Body of pancreas (tissue), 4 donors: ENCODE measurements around the gene TSPYL1.

Source experiments
- CTCF ChIP-seq, 7 experiments: fragments of 450-650 bp in 4 of 7; fragments of 200-600 bp in 3 of 7; sonication (generic) in 3 of 7; IDR thresholded peaks; one replicate each; pipeline ENCODE4 v1.5.1; 2016 to 2019; ENCODE audit warnings: antibody characterized with exemption in 7 of 7
- POLR2A ChIP-seq, 3 donors: fragments of 450-650 bp; IDR thresholded peaks; one replicate each; pipeline ENCODE4 v1.6.1; 2016; ENCODE audit warnings: antibody characterized with exemption in 3 of 3, mild to moderate bottlenecking in 2 of 3

DNA sequence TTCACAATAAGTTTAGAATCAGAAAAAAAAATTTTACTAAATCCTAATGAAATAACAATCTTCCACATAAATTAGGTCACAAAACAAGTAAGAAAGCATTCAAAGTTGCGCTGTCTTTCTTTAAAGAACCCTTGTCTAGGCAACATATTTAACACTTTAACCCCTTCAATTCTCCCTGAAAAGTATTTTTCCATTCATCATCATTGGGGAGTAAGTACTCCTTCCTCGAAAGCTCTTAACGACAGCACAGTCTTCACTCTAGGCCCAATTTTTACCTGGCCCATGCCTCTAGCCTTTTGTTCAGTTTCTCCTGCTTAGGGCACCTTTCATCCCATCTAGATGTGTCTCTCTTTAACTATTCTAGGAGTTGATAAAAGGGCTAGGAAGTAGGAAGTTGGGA, 2.6 kb downstream of the TSPYL1 start:
- TF ChIP-seq CTCF (IDR thresholded peaks at IDR 0.05) (no peak), POLR2A (IDR thresholded peaks at IDR 0.05) (no peak)
